ENCODE data around the gene SPTBN1.

DNA sequence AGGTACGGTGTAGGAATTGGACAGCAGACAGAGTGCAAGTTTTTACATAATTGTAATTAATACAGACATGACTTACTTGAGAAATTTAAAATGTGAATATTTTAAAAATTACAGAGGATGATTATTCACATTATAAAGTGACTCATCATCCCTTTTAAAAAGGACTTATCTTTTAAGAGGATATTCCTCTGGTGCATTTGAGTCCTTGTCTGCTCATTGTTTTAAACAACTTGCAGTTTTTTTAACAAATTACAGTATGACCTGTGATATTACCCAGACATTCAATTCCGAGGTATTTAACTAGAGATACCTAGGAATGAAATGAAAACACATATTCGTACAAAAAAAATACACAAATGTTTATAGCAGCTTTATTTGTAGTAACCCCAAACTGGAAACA lies 38.0 kb downstream of the SPTBN1 start:
- TF ChIP-seq, protein P1, sequence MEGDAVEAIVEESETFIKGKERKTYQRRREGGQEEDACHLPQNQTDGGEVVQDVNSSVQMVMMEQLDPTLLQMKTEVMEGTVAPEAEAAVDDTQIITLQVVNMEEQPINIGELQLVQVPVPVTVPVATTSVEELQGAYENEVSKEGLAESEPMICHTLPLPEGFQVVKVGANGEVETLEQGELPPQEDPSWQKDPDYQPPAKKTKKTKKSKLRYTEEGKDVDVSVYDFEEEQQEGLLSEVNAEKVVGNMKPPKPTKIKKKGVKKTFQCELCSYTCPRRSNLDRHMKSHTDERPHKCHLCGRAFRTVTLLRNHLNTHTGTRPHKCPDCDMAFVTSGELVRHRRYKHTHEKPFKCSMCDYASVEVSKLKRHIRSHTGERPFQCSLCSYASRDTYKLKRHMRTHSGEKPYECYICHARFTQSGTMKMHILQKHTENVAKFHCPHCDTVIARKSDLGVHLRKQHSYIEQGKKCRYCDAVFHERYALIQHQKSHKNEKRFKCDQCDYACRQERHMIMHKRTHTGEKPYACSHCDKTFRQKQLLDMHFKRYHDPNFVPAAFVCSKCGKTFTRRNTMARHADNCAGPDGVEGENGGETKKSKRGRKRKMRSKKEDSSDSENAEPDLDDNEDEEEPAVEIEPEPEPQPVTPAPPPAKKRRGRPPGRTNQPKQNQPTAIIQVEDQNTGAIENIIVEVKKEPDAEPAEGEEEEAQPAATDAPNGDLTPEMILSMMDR (conservative IDR thresholded peaks at IDR 0.05; ENCODE audit: low read depth, low read length): no peak
- no peak for TF ChIP-seq EZH2 (IDR thresholded peaks at IDR 0.05; ENCODE audit: borderline replicate concordance, low read depth, low read length, poor library complexity, severe bottlenecking)

Measured in A673 (cell line).